ENCODE measurements around the gene G0S2.

Gene G0S2

DNA sequence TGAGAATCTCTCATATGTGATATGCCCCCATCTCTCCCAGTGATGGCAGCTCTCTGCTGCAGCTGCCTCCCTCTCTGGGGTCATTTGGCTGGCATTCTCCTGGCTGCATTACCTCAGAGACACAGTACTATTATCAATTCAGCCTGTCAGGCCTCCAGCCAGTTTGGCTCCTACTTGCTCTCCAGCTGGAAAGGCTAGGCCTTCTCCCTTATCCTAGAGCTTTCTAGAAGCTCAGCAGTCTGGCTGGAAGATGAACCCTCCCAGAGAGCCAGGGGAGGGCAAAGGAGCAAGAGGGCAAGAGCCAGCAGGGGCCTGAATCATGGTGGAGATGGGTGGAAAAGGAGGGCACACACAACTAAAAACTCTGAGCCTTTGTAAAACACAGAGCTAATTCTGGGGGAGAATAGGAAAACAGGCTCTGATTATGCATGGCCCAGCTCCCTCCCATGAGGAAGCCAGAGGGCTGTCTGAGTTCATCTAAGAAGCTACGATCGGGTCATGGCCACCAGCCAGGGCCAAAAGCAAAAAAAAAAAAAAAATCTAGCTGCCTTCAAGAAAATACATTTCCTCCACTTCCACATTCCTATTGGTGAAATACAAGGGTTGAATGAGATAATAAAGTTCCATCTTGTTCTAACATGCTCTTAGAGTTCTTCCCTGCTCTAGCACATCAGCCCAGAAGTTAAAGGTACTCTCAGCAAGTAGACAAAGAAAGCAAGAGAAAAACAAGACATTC is 31.8 kb upstream of the G0S2 start:
- Mint-ChIP-seq H3K4me1 (no peaks in the 10 kb centered on the region), H3K4me3 (no peak overlapping the region), H3K36me3 (no peaks in the 10 kb centered on the region), H3K27ac (no peak overlapping the region), H3K9me3 (no peaks in the 10 kb centered on the region)
- DNase-seq (ENCODE audit: low spot score in 2 of 2) (no peak), ATAC-seq (no peak)

GRCh38 chr1:209645574-209646452 is 29.4 kb upstream of the G0S2 start:
- DNase-seq (ENCODE audit: low spot score in 2 of 2), result no peak
- peaks cover 15% of the 10 kb centered on the region for H3K4me1 Mint-ChIP-seq
- ATAC-seq, result no peak
- no peak overlapping the region for H3K27ac Mint-ChIP-seq
- H3K4me3 Mint-ChIP-seq, result no peak overlapping the region
- H3K9me3 Mint-ChIP-seq, result no peaks in the 10 kb centered on the region
- no peaks in the 10 kb centered on the region for H3K36me3 Mint-ChIP-seq

DNA sequence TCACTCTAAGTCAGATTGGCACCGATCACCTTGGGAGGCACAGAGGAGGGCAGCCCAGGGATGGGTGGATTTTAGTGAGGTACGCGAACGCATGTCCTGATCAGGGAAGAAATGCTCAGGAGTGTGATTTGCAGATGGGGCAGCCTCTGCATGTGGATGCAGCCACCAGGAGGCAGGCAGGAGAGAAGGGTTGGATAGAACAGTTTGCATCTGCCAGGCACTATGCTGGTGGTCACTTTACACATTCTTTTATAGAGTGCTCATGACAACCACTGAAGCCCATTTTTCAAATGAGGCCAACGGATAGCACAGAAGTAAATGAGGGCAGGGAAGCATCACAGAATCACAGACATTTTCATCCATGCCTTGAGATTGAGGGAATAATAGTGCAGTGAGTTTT is 28.7 kb upstream of the G0S2 start:
- Mint-ChIP-seq H3K4me3 (no peak overlapping the region), H3K9me3 (no peaks in the 10 kb centered on the region), H3K4me1 (peaks cover 22% of the 10 kb centered on the region), H3K36me3 (no peaks in the 10 kb centered on the region), H3K27ac (no peak overlapping the region)
- DNase-seq (ENCODE audit: low spot score in 2 of 2), result no peak
- ATAC-seq, result no peak

DNA sequence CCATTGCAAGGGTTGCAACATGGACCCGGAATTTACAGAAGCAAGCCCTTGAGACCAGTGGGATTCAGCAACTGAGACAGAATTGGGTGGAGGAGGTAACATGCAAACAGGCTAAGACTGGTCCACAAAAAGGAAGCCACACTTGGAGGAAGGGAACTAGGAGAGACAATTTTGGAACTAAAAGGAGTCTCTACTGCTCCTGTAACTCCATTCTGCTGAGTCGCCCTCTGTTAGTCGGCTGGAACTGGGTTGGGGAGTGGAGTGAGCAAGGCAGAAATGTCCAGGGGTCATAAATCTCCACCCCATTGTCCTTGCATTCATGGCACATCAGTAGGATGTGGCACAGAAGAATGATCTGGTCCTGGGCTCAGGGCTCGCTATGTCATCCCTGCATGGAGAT is 28.1 kb upstream of the G0S2 start:
- DNase-seq (ENCODE audit: low spot score in 2 of 2) (no peak), ATAC-seq (no peak)
- Mint-ChIP-seq H3K4me1 (peaks cover 28% of the 10 kb centered on the region), H3K4me3 (no peak overlapping the region), H3K9me3 (no peaks in the 10 kb centered on the region), H3K27ac (no peak overlapping the region), H3K36me3 (no peaks in the 10 kb centered on the region)

DNA sequence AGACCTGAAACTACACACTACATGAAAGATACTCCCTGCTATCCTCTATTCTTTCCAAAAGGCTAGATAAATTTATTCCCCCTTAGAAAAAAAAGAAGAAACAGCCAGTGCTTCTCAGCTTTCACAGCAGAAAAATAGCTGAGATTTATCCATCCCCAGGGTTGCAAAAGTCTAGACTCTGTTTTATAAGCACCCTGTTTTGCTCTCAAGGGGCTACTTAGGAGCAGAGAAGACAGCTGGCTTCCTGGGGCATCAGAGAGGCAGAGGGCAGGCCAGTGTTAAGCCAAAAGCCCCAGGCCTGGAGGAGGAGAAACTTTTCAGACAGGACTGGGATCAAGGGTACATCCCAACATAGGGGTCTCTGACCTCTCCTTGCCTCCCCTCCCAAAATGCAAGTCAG is 26.9 kb upstream of the G0S2 start:
- no peak overlapping the region for H3K27ac Mint-ChIP-seq
- no peak overlapping the region for H3K4me3 Mint-ChIP-seq

DNA sequence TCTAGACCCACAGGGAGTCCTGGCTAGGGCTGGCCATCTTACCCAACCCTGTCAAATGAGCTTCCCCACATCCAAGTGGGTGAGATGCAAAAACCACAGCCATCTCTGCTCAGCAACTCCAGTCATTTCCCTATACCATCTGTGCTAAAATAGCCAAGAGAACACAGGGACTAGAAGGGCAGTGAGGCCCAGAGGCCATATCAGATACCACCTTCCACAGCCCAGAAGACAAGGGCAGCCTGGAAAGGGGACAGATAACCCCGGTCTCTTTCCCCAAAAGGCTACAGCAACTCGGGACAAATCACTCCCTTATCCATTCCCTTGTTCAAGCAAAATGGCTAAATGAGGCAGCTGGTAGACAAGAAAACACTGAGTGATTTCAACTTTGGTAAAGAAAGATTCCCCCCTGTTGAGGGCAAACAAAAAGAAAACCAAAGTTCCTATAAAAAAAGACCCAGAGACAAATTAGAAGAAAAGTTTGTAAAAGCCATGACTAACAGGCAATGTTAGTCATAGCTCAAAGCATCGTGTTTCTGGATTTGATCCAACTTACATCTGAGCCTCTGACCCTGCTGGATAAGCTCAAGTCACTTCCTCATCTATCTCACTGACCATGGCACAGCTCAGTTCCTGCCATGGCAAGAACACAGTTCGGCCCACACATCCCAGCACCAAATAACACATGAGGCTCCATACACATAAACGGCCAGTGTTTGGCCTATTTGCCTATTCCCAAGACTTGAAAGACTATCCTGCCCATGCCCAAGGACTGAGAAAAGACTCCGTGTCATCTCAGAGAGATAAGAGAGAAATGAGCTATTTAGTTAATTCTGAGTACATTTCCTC is 26.1 kb upstream of the G0S2 start:
- Mint-ChIP-seq H3K4me3 (no peak overlapping the region), H3K27ac (peak overlapping the region; percentile 49), H3K4me1 (peaks cover 46% of the 10 kb centered on the region), H3K36me3 (no peaks in the 10 kb centered on the region), H3K9me3 (no peaks in the 10 kb centered on the region)
- DNase-seq (ENCODE audit: low spot score in 2 of 2) (no peak), ATAC-seq (peak; percentile 14)

More for the DNA sequence above, 26.9 kb upstream of the G0S2 start:
- no peak for DNase-seq (ENCODE audit: low spot score in 2 of 2)
- ATAC-seq, result no peak
- H3K4me1 Mint-ChIP-seq, result peaks cover 40% of the 10 kb centered on the region
- H3K9me3 Mint-ChIP-seq, result no peaks in the 10 kb centered on the region
- H3K36me3 Mint-ChIP-seq, result no peaks in the 10 kb centered on the region

DNA sequence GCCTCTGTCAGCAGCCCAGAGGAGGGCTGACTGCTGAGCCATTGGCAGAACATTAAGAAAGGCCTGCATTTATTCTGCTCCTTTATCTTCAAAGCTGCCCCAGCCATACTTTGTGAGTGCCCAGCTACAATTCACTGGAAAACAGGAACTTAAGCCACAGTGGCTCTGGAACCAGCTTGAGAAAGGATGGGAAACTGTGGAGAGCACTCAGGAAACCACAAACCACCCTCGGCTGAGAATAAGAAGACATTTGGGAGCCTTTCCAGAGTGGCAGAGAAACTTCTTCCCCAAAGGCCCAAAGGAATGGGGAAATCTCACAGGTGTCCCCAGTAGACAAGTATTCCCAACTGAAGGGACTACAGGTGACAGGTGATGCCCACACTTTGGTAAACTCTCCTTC is 24.8 kb upstream of the G0S2 start:
- Mint-ChIP-seq H3K4me3 (no peak overlapping the region), H3K4me1 (peaks cover 46% of the 10 kb centered on the region), H3K27ac (peak overlapping the region; percentile 74), H3K36me3 (no peaks in the 10 kb centered on the region), H3K9me3 (no peaks in the 10 kb centered on the region)
- DNase-seq (ENCODE audit: low spot score in 2 of 2) (no peak), ATAC-seq (no peak)

- peak; percentile 44 to 78 for DNase-seq (ENCODE audit: low spot score in 2 of 2)
- Mint-ChIP-seq H3K4me1 (peaks cover 46% of the 10 kb centered on the region), H3K36me3 (no peaks in the 10 kb centered on the region), H3K9me3 (no peaks in the 10 kb centered on the region), H3K4me3 (no peak overlapping the region), H3K27ac (peak overlapping the region; percentile 74)
- ATAC-seq, result peak; percentile 95
Measured at GRCh38 chr1:209651138-209651587, 24.0 kb upstream of the G0S2 start.

- DNase-seq (ENCODE audit: low spot score in 2 of 2) (no peak), ATAC-seq (no peak)
- Mint-ChIP-seq H3K4me3 (no peak within 1 kb of the TSS), H3K27ac (peak within 1 kb of the TSS; percentile 74), H3K9me3 (no peaks in the 10 kb centered on the region), H3K4me1 (peaks cover 49% of the 10 kb centered on the region), H3K36me3 (no peaks in the 10 kb centered on the region)
Measured at GRCh38 chr1:209652121-209652735, 23.0 kb upstream of the G0S2 start, which contains the start of gene LAMB3. Gene LAMB3, minus strand, starts transcription at chr1:209652425. Its CDS starts 1,481 bp downstream, at chr1:209650944.

GRCh38 chr1:209652873-209653401 is 22.3 kb upstream of the G0S2 start:
- Mint-ChIP-seq H3K27ac (peak overlapping the region; percentile 12), H3K4me1 (peaks cover 55% of the 10 kb centered on the region)

DNA sequence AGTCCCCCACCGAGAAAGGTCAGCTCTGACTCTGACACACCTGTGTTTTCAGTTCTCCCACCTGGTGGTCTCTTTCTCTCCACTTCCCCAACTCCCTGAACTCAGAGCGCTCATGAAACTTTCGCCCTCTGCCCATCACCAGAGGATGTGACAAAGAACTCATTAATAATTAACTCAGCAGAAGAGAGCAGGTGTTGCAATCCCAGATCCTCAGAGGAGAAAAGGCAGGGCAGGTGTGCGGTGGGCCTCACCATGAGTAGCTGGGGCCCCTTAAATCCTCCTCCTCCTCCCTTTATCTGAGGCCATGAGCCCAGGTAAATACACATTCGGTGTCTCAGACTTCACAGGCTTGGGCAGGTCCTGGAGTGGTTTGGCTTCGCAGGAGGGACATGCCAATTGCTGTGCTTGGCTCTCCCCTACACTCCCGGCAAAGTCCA is 21.3 kb upstream of the G0S2 start:
- ATAC-seq (no peak), DNase-seq (ENCODE audit: low spot score in 2 of 2) (no peak)
- no peak overlapping the region for H3K4me3 Mint-ChIP-seq
- no peaks in the 10 kb centered on the region for H3K36me3 Mint-ChIP-seq
- no peaks in the 10 kb centered on the region for H3K9me3 Mint-ChIP-seq
- peak overlapping the region; percentile 73 for H3K27ac Mint-ChIP-seq
- peaks cover 59% of the 10 kb centered on the region for H3K4me1 Mint-ChIP-seq

More at GRCh38 chr1:209652873-209653401, 22.3 kb upstream of the G0S2 start:
- no peaks in the 10 kb centered on the region for H3K36me3 Mint-ChIP-seq
- H3K4me3 Mint-ChIP-seq, result no peak overlapping the region
- ATAC-seq, result peak; percentile 42
- DNase-seq (ENCODE audit: low spot score in 2 of 2), result peak; percentile 14 to 53
- no peaks in the 10 kb centered on the region for H3K9me3 Mint-ChIP-seq

GRCh38 chr1:209655411-209656231 is 19.6 kb upstream of the G0S2 start:
- peaks cover 61% of the 10 kb centered on the region for H3K4me1 Mint-ChIP-seq
- H3K27ac Mint-ChIP-seq, result no peak overlapping the region
- no peak for ATAC-seq
- no peak overlapping the region for H3K4me3 Mint-ChIP-seq
- DNase-seq (ENCODE audit: low spot score in 2 of 2), result no peak
- H3K9me3 Mint-ChIP-seq, result no peaks in the 10 kb centered on the region
- no peaks in the 10 kb centered on the region for H3K36me3 Mint-ChIP-seq

DNA sequence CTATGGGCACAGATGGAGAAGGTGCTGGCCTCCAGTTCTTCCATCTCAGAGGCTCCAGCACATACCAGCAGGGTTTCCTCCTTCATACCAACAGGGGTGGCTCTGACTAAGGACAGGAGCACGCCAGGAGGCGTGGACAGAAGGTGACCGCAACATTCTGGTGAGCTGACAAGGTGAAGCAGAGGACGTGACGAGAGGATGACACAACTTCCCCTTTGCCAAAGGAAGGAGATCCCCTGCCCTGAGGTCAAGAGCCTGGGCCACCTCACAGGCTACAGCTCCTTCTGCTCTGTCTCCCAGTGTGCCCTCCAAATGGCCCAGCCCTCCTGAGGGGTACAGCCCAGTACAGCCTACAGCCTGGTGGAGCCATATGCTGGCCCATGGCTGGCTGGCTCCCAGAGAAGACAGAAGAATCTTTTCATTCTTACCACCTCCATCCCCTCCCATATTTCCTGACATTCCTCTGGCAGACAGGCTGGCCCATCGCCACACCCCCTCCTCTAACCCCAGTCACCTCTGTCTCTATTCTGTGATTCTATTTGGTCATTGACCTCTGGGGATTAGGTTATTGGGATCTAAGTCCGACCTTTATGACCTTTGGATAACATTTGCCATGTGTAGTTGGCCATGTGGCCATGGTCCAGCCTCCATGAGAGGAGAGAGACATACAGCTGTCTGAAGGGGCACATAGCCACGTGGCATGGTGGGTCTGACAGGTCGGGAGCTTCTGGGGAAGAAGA is 17.9 kb upstream of the G0S2 start:
- DNase-seq (ENCODE audit: low spot score in 2 of 2), result no peak
- Mint-ChIP-seq H3K4me3 (no peak overlapping the region), H3K36me3 (no peaks in the 10 kb centered on the region), H3K9me3 (no peaks in the 10 kb centered on the region), H3K4me1 (peaks cover 44% of the 10 kb centered on the region), H3K27ac (peak overlapping the region; percentile 12)
- peak; percentile 79 for ATAC-seq
